HG03571 (cell line): ENCODE results near the gene TSBP1.

Experiments used
- ATAC-seq: cut with Tn5 transposase; IDR thresholded peaks from one replicate; pipeline ENCODE4 v1.9.1; 2021; ENCODE audit not compliant: unreplicated experiment

TSBP1 gene, protein sequence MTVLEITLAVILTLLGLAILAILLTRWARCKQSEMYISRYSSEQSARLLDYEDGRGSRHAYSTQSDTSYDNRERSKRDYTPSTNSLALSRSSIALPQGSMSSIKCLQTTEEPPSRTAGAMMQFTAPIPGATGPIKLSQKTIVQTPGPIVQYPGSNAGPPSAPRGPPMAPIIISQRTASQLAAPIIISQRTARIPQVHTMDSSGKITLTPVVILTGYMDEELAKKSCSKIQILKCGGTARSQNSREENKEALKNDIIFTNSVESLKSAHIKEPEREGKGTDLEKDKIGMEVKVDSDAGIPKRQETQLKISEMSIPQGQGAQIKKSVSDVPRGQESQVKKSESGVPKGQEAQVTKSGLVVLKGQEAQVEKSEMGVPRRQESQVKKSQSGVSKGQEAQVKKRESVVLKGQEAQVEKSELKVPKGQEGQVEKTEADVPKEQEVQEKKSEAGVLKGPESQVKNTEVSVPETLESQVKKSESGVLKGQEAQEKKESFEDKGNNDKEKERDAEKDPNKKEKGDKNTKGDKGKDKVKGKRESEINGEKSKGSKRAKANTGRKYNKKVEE

GRCh38 chr6:32371803-32372202 is at the start of gene TSBP1:
Gene TSBP1, minus strand, starts transcription at chr6:32371903. Its CDS starts 197 bp downstream, at chr6:32371706.
- ATAC-seq = no peak

DNA sequence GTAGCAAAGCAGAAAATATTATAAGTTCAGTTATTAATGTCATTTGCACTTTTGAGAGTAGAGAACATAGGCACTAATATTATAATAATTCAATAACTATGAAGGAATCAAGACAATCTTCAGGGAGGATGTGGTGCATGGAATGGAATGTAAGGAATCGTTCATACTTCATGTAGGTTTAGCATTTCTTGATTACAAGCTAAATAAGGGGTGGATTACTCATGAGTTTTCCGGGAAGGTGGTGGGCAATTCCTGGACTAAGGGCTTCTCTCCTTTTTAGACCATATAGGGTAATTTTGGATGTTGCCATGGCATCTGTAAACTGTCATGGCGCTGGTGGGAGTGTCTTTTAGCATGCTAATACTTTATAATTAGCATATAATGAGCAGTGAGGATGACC is 44.3 kb upstream of the TSBP1 start:
- no peak for ATAC-seq

GRCh38 chr6:32415521-32416019 is 43.9 kb upstream of the TSBP1 start:
- ATAC-seq = no peak

- ATAC-seq = no peak
Observed at GRCh38 chr6:32413427-32414047, 41.8 kb upstream of the TSBP1 start.

DNA sequence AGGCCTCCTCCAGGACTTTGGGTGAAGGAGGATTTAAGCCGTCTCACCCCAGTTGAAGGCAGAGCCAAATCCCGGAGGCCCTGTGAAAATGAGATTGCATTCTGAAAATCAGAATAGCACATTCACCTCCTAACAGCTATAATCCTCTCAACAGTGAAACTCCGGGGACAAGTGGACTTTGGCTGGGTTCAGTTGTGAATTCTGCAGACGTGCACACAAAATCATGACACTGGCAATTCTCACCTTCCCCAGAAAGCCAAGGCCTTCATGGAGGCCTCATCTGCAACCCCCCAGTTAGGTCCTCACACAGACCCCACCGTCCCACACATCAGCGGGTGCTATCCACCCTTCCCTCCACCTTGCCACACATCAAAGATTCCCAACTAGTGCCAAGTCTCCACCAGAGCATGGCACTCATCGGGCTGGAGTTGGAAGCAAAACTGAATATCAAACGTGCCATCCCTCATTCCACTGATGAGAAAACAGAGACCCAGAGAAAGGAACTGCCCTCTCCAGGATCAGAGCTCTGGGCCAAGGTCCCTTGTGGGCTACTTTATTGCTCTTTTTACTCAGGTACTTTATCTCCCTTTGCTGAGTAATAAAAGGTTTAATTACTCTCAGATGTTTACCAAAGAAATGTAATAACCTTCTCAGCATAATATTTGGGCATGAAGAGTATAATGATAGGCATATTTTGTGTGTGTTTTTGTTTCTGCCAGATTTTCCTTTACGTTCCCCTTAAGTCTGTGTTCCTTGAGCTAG is 40.0 kb upstream of the TSBP1 start:
- ATAC-seq = no peak

- no peak for ATAC-seq
Observed at GRCh38 chr6:32410906-32411305, 39.2 kb upstream of the TSBP1 start.

- no peak for ATAC-seq
Observed at GRCh38 chr6:32406857-32407256, 35.2 kb upstream of the TSBP1 start, which contains the start of gene BTNL2. Gene BTNL2, minus strand, starts transcription at chr6:32407181. Its CDS starts 58 bp downstream, at chr6:32407123.

- no peak for ATAC-seq
Observed at GRCh38 chr6:32406197-32406596, 34.5 kb upstream of the TSBP1 start.

DNA sequence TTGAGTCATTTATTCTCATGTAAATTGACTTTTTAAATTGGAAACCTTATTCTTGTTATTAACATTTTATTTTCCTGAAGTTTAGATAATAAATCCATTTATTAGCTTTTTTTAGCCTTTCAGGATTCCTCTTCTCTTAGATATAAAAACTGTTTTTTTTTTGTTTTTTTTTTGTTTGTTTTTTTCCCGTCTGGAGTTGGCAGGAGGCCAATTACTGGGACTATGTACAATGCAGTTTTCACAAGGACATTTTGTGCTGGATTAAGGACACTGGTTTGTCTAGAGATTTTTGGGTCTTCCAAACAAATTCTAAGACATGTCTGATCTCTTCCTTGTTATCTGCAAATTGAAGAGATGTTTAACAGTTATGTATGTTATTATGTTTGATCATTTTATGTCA is 34.0 kb upstream of the TSBP1 start:
- no peak for ATAC-seq

GRCh38 chr6:32402812-32403211 is 31.1 kb upstream of the TSBP1 start:
- ATAC-seq = no peak

- no peak for ATAC-seq
Observed at GRCh38 chr6:32401284-32401963, 29.7 kb upstream of the TSBP1 start.

DNA sequence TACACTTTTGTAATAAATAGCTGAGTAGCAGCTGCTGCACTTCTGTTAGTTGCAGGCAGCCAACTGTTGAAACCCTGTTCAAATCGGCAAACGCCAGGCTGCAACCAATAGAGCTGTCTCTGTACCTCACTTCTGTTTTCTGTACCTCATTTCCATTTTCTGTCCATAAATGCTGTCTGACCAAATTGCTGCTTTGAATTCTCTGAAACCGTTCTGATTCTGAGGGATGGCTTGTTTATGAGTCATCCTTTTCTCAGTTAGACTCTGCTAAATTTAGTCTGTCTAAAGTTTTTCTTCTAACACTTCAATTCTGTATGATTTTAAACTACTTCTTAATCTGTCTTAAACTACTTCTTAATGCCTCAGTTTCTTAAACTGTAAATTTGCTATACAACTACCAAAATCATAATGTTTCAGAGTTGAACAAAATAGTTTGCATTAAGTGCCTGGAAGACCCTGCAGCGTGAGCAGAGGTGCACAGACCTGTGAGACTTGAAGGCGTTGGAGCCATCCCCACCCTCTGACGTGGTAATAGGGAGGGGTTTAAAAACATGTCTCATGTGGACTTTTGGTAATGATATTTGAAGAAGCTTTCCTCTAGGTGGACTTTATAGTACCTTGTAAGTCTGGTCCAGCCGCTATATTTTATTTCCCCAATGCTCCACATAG is 25.7 kb upstream of the TSBP1 start:
- no peak for ATAC-seq

DNA sequence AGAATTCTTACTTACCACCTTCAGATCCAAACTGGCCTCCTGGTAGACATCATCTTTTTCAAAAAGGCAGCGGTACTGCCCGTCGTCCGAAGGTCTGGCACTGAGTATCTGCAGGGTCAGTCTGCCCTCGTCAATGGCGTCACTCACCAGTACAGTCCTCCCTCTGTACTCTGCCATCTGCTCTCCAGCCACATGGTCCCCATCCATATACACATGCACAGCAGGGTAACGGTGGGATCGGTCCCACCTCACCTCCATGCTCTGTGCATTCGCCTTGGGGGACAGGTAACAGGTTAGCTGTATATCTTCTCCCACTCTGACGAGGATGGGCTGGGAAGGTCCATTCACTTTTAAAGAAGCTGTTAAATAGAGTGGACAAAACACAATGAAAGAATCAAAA is 24.3 kb upstream of the TSBP1 start:
- ATAC-seq = no peak

DNA sequence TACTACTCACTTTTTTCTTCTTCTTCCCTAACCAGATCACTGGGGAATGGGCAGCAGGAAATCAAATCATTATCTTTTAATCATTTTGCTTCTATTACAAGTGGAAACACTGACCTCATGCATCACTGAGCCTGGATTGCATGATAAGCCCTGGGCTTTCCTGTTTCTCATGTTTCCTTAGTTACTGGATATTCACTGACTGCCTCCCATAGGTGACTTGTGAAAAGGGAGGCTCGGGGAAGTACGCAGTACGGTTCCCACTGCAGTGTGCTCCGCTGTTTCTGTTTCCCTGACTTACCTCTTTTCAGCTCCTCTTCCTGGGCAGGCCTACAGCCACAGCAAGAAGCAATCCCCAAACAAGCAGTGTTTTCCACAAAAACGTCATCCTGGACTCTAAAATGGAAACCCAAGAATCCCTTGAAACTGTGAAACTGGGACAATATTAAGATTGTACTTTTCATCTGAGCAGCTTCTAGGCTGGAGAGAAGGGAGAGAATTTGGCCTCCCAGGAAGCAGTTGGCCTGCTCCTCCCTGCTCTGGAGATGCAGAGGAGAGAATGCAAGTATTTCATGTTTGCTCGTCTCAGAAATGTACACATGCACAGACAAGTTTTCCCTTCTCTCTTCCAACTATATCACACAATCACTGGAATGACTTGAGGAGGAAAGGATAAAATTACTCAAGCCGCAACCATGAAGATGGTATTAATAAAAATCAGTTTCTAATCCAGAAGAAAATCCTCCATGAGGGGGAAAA is 22.1 kb upstream of the TSBP1 start:
- no peak for ATAC-seq

GRCh38 chr6:32391505-32391904 is 19.8 kb upstream of the TSBP1 start:
- ATAC-seq = no peak

DNA sequence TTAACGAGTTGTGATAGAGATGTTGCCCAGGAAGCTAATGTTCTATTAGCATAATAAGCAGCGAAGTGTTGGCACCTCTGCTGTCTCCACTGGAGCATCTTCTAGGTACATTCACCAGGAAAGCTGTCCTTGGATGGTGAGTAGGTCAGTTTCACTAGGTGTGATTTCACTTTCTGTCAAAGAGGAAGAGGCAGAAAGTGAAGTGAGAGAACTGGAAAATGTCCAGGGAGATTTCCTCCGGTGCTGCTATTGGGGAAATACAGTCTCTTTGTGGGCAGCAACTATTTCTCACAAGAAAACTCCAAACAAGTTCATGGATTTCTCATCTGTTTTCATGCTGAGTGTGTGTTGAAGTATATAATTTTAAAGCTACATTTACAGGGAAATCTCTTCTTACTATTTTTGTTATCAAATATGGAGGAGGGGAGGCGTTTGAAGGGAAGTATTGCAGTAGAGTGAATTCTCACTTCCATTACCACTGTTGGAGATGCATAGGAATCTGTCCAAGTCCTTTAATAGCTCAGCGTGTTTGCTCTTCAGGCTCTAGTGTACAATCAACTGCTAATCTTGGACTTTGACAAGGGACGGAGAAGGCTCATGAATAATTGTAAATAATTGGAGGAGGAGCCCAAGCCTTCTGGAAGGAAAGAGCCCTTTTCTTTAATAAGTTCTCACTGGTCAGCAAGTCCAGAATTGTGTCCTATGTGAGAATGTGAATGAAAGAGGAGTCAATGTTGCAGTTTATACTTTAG is 16.1 kb upstream of the TSBP1 start:
- ATAC-seq = no peak

DNA sequence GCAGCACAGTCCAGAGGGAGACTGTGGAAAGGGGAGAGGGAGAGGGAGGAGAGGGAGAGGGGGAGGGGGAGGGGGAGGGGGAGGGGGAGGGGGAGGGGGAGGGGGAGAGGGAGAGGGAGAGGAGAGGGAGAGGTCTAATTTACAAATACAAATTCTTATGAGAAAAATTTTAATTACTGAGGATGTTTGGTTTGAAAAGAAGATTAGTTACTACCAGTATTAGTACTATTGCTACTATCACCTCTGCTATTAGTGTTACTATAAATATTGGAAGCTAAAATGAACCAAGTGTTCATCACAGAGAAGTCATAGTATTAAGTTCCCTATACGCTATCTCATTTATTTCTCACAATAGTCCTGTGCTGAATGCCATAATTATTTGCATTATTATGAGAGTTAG is 14.3 kb upstream of the TSBP1 start:
- no peak for ATAC-seq

DNA sequence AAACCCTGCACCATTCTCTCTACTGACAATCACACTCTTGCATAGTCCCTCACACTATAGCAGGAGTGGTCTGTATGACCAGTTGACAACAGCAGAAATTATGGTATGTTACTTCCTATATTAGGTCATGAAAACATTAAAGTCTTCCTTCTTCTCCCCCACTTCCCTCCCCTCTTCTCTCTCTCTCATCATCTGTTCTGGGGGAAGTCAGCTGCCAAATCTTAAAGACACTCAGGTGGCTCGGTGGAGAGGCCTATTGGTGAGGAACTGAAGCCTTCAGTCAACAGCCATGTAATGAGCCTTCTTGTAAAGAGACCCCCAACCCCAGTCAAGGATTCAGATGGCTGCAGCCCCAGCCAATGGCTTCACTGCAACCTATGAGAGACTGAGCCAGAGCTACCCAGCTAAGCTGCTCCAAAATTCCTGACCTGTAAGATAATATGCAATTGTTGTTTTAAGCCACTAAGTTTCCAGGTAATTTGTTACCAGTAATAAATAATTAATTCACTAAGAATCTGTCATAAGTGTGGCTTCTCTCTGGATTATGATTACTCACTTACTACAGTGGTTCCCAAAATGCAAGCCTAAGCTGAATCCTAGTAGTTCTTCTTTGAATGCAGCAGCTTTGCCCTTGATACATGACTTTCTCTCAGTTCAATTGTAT is 11.2 kb upstream of the TSBP1 start:
- ATAC-seq = no peak
